Endothelial cell (in vitro differentiated cells): ENCODE measurements around the gene TRIM58. TPM values are rescaled to one million over a fixed set of nuclear protein-coding genes. Genes with fewer than 3 reads are reported as not detected.
A peak's percentile ranks its signal among the peaks of the same experiment; 100 is the strongest.

Experiments
- DNase-seq: peaks from one replicate; pipeline ENCODE4 v3.0.0; 2021; ENCODE audit warnings: low spot score
- H3K27ac Mint-ChIP-seq: one replicate; pipeline ENCODE4 v1.8.0; 2021; ENCODE audit warnings: mixed read lengths, inconsistent platforms; ENCODE audit not compliant: unreplicated experiment
- H3K27me3 Mint-ChIP-seq: one replicate; pipeline ENCODE4 v1.8.0; 2021; ENCODE audit warnings: mild to moderate bottlenecking, moderate library complexity, mixed read lengths, inconsistent platforms; ENCODE audit not compliant: unreplicated experiment
- H3K36me3 Mint-ChIP-seq: one replicate; pipeline ENCODE4 v1.8.0; 2021; ENCODE audit warnings: mild to moderate bottlenecking, low read depth, mixed read lengths, inconsistent platforms; ENCODE audit not compliant: unreplicated experiment
- H3K4me1 Mint-ChIP-seq: one replicate; pipeline ENCODE4 v1.8.0; 2021; ENCODE audit warnings: mild to moderate bottlenecking, mixed read lengths, inconsistent platforms; ENCODE audit not compliant: unreplicated experiment
- H3K4me3 Mint-ChIP-seq: one replicate; pipeline ENCODE4 v1.8.0; 2021; ENCODE audit warnings: mild to moderate bottlenecking, mixed read lengths, inconsistent platforms; ENCODE audit not compliant: unreplicated experiment
- H3K9me3 Mint-ChIP-seq: one replicate; pipeline ENCODE4 v1.8.0; 2021; ENCODE audit warnings: mixed read lengths, inconsistent platforms; ENCODE audit not compliant: unreplicated experiment
- CTCF ChIP-seq: fragments of 200-600 bp; sonication (generic); IDR thresholded peaks from one replicate; pipeline ENCODE4 v1.5.0; 2021; ENCODE audit warnings: antibody characterized with exemption; ENCODE audit not compliant: unreplicated experiment
- long read RNA-seq: library from polyadenylated mRNA; unstranded; transcript quantifications from one replicate; pipeline ENCODE4 v2.0.0, GENCODE V29; 2020; ENCODE audit not compliant: unreplicated experiment
- total RNA-seq: library from RNA; stranded (reverse); fragmentation: NEBNext Ultra II Directional; extraction: Animal tissue kit (Norgen Biotek cat#: 25700); gene quantifications from one replicate; pipeline ENCODE4 v1.2.1, GENCODE V29; 2021; ENCODE audit not compliant: unreplicated experiment

The TRIM58 gene, protein sequence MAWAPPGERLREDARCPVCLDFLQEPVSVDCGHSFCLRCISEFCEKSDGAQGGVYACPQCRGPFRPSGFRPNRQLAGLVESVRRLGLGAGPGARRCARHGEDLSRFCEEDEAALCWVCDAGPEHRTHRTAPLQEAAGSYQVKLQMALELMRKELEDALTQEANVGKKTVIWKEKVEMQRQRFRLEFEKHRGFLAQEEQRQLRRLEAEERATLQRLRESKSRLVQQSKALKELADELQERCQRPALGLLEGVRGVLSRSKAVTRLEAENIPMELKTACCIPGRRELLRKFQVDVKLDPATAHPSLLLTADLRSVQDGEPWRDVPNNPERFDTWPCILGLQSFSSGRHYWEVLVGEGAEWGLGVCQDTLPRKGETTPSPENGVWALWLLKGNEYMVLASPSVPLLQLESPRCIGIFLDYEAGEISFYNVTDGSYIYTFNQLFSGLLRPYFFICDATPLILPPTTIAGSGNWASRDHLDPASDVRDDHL
- total RNA-seq, result 1.4 TPM
- long read RNA-seq, result 0 reads

GRCh38 chr1:247857069-247857984 lies at the start of gene TRIM58:
Gene TRIM58 (plus strand): TSS chr1:247857187. CDS start chr1:247857247, 60 bp downstream.
- Mint-ChIP-seq H3K27ac (peak within 1 kb of the TSS; percentile 67), H3K9me3 (peaks cover 12% of the 10 kb centered on the region)
- peak; percentile 66 for DNase-seq

GRCh38 chr1:247812637-247813036 lies 44.4 kb upstream of the TRIM58 start:
- Mint-ChIP-seq H3K36me3 (no peaks in the 10 kb centered on the region), H3K9me3 (peaks cover 9% of the 10 kb centered on the region), H3K27ac (no peak overlapping the region), H3K27me3 (no peaks in the 10 kb centered on the region), H3K4me3 (no peak overlapping the region), H3K4me1 (no peaks in the 10 kb centered on the region)
- DNase-seq, result no peak
- TF ChIP-seq CTCF, result no peak

More at GRCh38 chr1:247857069-247857984, at the start of gene TRIM58:
- no peaks in the 10 kb centered on the region for H3K4me1 Mint-ChIP-seq
- H3K4me3 Mint-ChIP-seq, result peak within 1 kb of the TSS; percentile 91
- peak; percentile 43 for TF ChIP-seq CTCF
- peaks cover 9% of the 10 kb centered on the region for H3K36me3 Mint-ChIP-seq
- peaks cover 6% of the 10 kb centered on the region for H3K27me3 Mint-ChIP-seq

DNA sequence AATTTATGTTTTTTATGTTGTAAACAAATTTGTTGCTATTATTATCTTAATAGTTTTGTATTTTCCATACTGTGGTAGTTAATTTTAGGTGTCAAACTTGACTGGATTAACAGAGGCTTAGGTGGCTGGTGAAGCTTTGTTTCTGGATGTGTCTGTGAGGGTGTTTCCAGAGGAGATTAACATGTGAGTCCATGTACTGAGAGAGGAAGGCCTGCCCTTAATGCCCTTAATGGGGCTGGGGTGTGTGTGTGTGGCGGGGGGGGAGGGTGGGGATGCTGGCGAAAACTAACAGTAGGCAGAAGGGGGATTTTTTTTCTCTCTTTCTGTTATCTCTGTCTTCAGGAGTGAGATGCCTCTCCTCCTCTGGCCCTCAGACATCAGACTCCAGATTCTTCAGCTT lies 34.9 kb upstream of the TRIM58 start:
- H3K9me3 Mint-ChIP-seq, result peaks cover 5% of the 10 kb centered on the region
- no peak overlapping the region for H3K27ac Mint-ChIP-seq
- no peaks in the 10 kb centered on the region for H3K36me3 Mint-ChIP-seq
- no peak overlapping the region for H3K4me3 Mint-ChIP-seq
- no peaks in the 10 kb centered on the region for H3K27me3 Mint-ChIP-seq
- no peak for DNase-seq
- TF ChIP-seq CTCF, result no peak
- no peaks in the 10 kb centered on the region for H3K4me1 Mint-ChIP-seq

DNA sequence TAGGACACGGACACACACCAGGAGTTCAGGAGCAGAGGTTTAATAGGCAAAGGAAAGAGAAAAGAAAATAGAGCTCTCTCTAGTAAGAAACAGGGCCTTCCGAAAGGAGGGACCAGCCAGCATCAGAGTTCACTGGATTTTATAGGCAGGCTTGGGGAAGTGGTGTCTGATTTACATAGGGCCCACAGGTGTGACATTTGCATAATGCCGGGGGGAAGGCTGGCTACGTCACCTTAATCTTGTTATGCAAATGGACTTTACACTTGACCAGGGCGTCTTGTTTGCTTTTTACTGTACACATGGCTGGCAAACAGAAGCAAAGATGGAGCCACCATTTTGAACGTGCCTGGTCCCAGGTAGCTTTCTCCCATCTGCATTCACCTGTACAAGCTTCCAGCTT lies 33.0 kb upstream of the TRIM58 start, which contains the start of gene OR14A16:
OR14A16 (minus strand) TSS at position 97 of the 400 bp plus-strand sequence. CDS start 8,390 bp downstream, outside the sequence.
- peaks cover 2% of the 10 kb centered on the region for H3K27me3 Mint-ChIP-seq
- no peak within 1 kb of the TSS for H3K4me3 Mint-ChIP-seq
- H3K27ac Mint-ChIP-seq, result no peak within 1 kb of the TSS
- no peaks in the 10 kb centered on the region for H3K4me1 Mint-ChIP-seq
- TF ChIP-seq CTCF, result no peak
- H3K36me3 Mint-ChIP-seq, result no peaks in the 10 kb centered on the region
- peaks cover 11% of the 10 kb centered on the region for H3K9me3 Mint-ChIP-seq
- DNase-seq, result no peak
